GM18517 (cell line): ENCODE results near the gene SPATA46.

Experiments
- ATAC-seq: cut with Tn5 transposase; IDR thresholded peaks from one replicate; pipeline ENCODE4 v1.9.1; 2021; ENCODE audit warnings: mild to moderate bottlenecking, moderate library complexity; ENCODE audit not compliant: unreplicated experiment

SPATA46 gene

DNA sequence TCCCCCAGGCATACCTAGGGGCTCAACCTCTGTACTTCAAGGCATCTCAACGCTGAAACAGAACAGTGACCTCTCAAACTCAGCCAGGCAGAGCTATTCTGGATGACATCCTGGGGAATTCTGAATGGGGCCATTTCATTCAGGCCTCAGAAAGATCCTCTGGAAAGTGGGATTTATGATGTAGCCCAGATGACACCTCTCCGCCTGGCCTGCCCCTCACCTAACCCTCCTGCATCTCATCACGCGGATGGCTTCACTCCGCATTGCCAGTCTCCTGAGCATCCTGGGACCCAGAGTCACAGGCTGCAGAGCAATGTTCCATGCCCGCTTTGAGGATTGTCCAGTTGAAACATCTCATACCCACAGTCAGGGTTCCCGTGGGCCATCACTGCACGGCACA, 1.2 kb downstream of the SPATA46 start:
- no peak for ATAC-seq

DNA sequence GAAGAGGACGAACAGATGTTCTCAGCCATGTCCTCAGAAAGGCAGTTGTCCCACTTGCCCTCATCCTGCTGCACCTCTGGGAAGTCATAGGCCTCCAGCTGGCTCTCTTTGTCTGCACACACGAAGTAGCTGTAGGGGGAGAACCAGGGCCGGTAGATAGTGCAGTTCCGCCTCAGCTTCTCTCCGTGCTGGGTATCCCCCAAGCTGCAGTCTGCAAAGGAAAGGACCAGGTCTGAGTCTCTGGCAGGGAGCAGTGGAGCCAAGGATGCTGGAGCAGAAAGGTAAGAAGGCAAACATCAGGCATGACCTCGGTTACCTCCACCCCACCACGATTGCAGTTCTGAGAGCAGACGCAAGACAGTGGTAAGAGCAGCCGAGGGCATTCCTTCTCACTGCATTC, 2.2 kb downstream of the SPATA46 start:
- no peak for ATAC-seq

DNA sequence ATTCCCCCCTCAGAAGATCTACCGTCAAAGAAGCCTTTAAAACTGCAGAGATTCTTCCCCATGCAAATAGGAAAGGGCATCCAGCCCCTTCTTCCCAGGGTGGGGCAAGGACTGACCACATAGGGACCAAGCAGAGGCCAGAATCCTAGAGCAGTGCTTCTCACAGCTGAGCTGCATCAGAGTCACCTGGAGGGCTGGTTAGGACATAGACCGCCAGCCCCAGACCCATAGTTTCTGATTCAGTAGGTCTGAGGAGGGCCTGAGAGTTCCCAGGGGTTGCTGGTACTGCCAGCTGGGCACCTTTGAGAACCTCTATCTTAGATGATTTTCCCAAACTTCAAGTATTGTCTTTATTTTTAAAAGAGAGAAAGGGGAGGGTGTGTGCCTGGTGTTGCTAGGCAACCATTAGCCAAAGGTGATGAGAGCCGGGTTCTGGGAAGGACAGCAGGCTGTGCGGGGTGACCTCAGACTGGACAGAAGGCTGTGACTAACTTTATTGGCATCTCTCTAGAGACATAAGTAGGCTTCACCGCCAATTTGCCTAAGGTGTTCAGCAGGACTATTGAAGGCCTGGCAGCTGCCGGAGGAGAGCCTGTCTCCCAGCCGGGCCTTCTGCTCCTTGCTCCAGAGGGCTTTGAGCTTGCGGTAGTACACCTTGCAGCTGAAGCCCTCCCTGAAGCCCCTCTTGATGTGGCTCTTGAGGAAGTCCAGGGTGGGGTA, 3.0 kb downstream of the SPATA46 start:
- ATAC-seq, result no peak

DNA sequence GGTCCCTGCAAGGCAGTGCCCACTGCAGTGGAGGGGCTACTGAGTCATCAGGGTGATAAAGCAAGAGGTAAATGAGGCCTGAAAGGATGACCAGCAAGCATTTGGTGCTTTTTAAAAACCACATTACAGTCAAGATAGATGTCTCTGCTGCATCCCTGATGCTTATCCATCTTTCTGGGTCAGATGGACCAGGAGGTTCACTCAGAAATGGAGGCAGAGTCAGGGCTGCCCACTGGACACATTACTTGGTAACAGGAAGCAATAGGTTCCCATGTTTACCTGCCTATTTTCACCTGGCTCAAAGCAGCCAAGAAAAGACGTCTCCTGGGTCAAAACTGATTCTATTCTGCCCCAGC, 3.6 kb downstream of the SPATA46 start:
- no peak for ATAC-seq

DNA sequence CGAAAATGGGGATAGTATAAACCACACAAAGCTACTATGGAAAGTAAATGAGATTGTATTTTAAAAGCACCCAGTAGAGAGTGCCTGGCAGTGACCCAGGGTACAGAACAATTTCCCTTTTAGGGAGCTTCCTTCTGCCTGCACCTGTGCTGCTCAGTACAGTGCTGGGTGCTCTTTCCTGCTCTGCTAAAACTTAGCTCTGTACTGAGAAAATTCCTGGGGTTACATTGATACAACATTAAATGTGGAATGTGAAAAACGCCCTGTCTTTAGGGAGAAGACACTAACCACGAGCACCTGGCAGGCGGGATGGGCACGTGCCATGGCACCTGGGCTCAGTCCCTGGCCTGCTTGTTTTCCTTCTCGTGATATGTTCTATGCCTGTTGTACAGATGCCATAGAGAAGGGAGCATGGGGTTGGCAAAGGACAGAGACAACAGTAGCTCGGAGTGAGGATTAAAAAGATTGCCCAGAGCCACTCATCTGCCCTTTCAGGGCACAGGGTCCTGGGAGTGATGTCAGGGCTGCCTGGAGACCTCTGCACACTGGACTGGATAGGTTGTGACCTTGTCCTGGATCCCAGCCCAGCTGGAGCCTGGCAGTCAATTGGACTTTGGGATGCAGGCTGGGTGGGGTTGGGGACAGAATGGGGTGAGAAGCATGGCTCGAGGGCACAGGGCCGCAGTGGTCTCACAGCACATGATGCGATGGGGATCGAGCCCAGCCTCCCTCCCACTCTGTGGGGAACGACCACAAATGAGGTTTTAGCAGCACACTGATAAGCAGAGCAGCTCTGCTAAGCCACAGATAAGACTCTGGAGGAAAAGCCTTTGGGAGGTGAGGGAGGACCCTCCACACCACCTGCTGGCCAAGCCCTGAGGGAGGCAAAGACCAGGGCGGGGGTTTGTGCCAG, 4.2 kb downstream of the SPATA46 start:
- no peak for ATAC-seq

DNA sequence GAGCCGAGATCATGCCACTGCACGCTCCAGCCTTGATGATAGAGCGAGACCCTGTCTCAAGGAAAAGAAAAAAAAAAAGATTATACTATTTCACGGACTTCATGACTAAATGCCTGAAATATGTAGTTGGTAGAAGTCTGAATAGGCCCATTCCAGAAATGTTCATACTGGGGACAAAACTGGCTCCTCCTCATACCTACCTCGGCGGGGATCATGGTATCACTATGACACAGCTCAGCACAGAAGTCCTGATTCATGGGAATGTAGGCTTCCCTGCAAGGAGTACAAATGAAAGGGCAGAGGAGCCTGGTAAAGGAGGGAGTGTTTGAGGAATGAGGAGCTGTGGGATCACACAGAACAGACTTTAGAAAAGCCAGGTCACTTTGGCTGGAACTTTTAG, 5.0 kb downstream of the SPATA46 start:
- no peak for ATAC-seq

DNA sequence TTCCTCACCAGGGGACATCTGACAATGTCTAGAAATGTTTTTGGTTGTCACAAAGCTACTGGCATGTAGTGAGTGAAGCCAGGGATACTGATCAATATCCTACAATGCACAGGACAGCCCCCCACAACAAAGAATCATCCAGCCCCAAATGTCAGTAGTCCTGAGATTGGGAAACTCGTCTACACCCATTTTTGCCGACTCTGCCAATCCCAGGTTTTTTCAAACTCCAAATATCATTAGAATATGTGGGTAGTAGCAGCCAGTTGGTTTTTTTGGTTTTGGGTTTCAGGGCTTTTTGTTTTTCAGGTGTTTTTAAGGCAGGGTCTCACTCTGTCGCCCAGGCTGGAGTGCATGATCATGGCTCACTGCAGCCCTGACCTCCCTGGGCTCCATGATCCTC, 5.9 kb downstream of the SPATA46 start:
- no peak for ATAC-seq

DNA sequence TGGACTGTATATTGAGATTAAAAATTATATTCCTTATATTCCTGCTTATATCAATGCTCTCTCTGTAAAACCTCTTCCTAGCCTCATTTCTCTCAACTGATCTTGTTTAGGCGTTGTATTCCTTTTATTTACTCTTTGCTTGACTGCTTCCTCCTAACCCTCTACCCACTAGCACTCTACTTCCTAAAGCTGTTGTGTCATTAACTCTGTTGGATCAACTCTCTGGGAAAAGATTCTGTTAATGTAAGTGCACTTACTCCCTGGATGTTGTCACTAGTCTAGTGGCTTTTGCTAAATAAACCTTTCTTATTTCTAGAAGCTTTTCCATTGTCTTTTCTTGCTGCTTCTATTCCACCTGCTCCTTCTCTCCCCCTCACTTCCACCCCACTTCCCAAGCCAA, 6.5 kb downstream of the SPATA46 start:
- no peak for ATAC-seq

DNA sequence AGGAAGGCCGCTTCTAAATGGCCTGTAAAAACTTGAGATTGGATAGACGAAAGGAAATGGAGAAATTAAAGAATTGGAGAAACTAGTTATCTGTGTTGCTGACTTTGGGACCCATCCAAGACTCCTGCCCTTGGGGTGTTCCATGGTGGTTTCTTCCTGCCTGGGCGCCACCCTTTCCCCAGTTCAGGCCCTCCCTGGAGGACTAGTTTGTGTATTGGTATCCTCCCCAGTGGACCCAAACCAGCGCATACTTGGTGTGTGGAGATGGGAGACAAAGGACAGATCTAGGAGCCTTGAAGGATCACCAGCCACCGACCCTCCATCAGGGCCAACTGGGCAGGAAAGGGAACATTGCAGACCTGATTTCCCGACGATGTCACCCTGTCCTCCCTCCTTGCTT, 7.1 kb downstream of the SPATA46 start:
- ATAC-seq, result no peak

DNA sequence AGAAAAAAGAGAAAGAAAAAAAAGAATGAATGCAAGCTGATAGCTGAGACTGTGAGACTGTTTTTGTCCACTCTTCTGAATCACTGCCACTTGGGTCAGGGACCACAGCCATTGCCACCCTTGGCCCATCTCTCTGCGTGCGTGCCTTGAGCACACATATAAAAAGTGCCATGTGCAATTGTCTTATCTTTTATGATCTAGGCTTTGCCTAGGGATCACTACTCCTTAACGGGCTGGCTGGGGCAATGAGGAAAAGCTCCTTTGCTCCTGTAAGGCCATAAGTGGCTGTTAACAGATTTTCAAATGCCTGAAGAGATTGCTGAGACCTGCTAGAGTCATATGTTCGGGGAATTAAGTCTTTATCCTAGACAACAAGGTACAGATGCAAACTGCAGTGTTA, 8.2 kb downstream of the SPATA46 start:
- no peak for ATAC-seq

DNA sequence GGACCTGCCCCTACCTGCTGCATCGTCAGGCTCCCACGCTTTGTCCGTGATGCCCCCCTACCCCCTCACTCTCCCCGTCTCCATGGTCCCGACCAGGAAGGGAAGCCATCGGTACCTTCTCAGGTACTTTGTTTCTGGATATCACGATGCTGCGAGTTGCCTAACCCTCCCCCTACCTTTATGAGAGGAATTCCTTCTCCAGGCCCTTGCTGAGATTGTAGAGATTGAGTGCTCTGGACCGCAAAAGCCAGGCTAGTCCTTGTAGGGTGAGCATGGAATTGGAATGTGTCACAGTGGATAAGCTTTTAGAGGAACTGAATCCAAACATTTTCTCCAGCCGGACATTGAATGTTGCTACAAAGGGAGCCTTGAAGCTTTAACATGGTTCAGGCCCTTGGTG, 8.9 kb downstream of the SPATA46 start:
- no peak for ATAC-seq

DNA sequence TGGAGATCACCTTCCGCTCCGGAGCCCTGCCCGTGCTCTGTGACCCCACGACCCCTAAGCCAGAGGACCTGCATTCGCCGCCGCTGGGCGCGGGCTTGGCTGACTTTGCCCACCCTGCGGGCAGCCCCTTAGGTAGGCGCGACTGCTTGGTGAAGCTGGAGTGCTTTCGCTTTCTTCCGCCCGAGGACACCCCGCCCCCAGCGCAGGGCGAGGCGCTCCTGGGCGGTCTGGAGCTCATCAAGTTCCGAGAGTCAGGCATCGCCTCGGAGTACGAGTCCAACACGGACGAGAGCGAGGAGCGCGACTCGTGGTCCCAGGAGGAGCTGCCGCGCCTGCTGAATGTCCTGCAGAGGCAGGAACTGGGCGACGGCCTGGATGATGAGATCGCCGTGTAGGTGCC, 9.6 kb downstream of the SPATA46 start:
- ATAC-seq, result no peak

DNA sequence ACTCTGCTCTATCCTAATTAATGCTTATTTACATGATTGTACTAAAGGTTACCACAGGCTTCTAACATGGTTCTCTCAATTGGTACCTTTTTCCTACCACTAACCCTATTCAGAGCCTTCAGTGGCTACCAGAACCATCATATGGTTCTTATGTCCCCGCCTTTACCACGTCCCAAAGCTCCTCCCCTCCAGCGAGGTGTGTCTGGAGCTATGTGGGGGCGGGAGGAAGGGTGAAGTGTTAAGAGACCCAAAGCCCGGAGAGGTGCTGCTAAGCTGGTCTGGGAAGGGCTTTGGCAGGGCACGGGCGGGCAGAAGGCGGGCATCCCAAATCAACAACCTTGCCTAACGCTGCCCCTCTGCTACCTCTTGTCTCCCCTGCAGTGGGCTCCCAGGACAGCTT, 10.0 kb downstream of the SPATA46 start:
- no peak for ATAC-seq

DNA sequence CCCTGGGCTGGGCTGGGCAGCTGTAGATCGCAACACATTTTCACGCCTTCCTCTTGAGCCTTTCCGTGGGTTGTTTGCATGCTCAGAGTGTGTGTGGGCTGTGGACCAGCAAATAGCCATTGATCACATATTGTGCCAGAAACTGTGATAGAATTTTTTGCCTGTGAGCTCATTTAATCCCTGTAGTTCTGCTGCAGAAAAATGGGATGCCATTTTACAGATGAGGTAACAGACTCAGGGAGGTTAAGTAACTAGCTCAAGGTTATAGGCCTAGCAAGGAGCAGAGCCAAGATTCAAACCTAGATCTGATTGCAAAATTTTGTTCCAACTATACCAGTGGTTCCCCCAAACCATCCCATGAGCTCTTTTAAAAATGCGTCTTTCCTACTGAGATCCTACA, 10.5 kb downstream of the SPATA46 start:
- ATAC-seq, result no peak

DNA sequence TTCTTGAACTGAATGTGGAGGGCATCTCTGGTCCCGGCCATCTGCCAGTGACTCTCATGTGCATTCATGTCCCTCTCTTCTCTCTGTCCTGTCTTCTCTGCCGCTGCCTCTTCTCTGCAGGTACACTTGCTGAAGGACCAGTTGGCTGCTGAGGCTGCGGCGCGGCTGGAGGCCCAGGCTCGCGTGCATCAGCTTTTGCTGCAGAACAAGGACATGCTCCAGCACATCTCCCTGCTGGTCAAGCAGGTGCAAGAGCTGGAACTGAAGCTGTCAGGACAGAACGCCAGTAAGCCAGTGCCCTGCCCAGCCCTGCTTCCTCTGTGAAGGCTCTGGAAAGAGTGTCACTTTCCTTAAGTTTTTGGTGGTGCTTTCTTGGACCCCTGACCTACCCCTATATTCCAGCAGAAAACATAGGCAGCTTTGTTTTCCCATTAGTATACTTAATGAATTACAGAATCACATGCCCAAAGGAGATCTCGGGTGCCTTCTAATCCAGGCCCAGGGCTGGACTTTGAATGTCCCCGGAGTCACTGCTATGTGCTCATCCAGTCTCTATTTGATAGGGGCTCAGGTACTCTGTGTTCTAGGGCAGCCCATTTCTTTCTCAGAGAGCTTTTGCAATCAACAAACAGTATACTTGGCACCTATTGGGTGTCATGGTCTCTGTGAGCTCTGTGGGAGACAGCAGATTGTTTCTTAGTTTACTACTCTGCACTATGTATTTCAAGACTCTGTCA, 11.2 kb downstream of the SPATA46 start:
- no peak for ATAC-seq

DNA sequence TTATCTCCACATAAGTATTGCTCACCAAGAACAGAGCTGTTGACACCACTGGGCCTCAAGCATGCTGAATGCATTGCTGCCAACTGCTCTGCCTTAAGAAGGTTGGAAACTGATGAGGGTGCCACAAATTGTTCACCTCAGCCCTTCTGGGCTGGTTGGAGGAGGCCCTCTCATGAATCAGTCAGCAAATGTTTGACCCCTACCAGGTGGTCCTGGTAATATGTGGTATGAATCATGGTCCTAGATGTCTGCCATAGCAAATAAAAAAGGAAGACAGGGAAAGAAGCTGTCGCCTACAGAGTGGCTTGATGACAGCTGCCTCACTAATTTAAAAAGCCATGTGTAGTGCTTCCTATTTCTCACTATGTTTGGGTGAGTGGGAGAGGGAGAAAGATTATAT, 12.2 kb downstream of the SPATA46 start:
- no peak for ATAC-seq

DNA sequence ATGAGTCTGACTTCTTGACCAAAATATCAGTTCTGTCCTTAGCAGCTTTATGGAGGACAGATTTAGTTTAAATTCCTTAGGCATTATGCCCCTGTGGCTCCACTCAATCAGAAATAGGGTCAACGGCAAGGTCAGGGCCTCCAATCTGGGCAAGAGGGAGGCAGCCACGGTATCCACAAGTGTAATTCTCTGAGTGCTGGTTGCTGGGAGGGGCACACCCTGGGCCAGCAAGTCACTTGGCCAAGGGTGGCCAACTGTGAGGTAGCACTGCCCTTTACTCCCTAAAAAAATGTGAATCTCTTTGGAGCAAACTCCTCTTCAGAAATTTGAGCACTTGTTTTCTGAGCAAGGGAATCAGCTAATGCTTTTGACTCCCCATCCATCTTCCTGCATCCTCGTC, 12.8 kb downstream of the SPATA46 start:
- no peak for ATAC-seq

DNA sequence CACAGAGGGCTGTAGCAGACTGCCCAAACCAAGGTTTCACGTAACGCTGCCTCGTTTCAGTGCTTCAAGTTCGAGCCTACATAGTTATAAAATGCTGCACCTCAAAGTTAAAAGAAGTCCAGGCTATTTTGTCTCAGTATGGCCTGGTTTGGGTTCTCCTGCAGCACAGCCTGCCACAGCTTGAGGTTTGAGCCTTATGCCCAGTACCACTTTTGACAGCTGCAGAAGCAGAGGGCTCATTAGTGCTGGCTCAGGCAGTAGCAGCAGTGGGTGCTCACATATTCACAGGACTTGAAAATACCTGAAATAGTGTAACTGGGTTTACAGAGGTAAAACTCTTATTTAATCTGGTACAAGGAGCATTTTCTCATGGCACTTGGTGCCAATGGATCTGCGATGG, 15.3 kb downstream of the SPATA46 start:
- peak; percentile 37 for ATAC-seq

DNA sequence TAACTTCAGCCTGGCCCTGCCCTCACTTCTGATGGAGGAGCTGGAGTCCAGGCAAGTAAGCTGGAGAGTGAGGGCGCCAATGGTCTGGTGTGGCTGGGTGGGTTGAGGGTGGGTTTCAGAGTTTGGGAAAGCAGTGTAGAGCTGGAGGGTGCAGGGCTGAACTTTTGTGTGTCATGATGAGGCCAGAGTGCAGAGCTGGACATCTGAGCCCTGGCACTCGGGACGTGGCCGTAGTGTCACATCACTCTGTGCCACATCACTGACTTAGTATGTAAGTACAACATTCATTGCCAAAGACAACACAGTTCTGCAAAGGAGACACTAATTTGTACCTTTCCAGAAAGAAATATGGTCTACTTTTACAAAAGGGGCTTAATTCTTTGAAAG, 15.8 kb downstream of the SPATA46 start:
- no peak for ATAC-seq

DNA sequence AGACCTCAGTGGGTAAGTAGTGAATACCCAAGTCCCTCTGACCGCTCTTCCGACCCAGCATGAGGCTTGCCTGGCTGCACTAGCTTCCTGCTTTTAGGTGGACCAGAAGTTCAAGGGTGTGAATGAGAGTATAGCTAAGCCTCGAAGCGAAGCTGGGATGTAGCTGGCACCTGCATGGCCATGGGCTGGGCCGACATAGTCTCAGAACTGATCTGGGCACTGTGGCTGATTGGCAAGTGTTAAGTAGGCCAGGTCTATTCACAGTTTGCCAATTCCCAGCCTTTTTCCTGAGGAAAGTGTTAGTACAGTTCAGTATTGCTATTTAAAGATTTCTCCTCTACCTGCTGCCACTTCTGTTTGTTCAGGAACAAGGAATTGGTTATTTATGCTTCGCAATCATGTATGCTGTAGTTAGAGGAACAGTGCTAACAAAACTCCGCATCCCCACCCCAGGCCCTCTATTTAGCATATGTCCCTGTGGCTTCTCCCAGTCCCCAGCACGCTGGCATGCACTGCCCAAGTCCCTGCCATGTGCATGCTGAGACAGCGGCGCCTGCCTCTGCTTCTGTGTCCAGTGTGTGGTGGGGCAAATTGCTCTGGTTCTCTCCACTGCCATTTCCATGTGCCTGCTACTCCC, 16.3 kb downstream of the SPATA46 start:
- ATAC-seq, result no peak

DNA sequence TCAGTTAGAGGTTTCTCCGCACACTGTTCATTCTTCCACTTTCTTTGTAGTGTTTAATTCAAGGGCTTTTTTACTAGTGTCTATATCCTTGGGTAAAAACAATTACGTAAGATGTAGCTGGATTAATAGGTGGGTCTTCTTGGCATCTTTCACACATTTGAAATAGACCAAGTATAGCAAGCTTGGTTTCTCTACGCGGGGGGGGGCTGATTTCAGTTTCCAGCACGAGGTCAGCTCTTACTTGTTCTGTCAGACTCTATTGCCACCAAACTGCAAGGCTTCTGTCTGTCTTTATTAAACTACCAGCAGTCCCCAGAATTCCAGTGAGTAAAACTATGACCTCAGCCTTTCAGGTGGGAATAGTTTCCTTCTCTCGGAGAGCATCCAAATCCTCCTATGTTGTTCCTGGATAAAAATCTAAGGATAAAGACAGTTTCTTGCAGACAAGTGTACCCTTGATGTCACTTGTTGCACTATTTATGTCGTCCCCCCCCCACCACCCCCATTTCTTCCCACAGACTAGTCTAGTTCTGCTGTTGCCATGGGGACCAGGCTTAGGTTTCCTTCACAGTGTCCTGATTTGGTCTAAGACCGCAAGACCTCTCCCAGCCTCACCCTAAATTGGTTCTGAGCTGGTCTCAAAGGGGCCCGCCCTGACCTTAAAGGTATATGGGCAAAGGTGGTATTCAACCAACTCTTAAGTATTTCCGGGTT, 17.0 kb downstream of the SPATA46 start:
- no peak for ATAC-seq
